ENCODE results near the gene SLC35F2. TPM values are rescaled to one million over a fixed set of nuclear protein-coding genes. Genes with fewer than 3 reads are reported as not detected.
A peak's percentile ranks its signal among the peaks of the same experiment; 100 is the strongest.

The SLC35F2 gene
- total RNA-seq, 4 donors from 2014 or later, result 5.4 to 34.9 (median 6.2) TPM

- no peak for TF ChIP-seq POLR2A (IDR thresholded peaks at IDR 0.05)
- TF ChIP-seq CTCF (IDR thresholded peaks at IDR 0.05), result no peak
Observed at GRCh38 chr11:107848345-107848744, 10.2 kb downstream of the SLC35F2 start.

GRCh38 chr11:107847184-107847583, 11.4 kb downstream of the SLC35F2 start:
- no peak overlapping the region for H3K27ac ChIP-seq

More at GRCh38 chr11:107848345-107848744, 10.2 kb downstream of the SLC35F2 start:
- H3K27me3 ChIP-seq, result no peaks in the 10 kb centered on the region
- H3K4me1 ChIP-seq, result no peaks in the 10 kb centered on the region
- no peaks in the 10 kb centered on the region for H3K9me3 ChIP-seq
- DNase-seq, result no peak
- no peaks in the 10 kb centered on the region for H3K36me3 ChIP-seq
- H3K4me3 ChIP-seq, result no peak overlapping the region
- no peak overlapping the region for H3K27ac ChIP-seq
- intact Hi-C loops (cut with DNase I; ENCODE audit: low total_unique reads), result no loop called here

GRCh38 chr11:107844041-107844440, 14.5 kb downstream of the SLC35F2 start:
- Histone ChIP-seq H3K4me1 (no peaks in the 10 kb centered on the region), H3K27ac (no peak overlapping the region), H3K4me3 (no peak overlapping the region), H3K36me3 (no peaks in the 10 kb centered on the region), H3K27me3 (no peaks in the 10 kb centered on the region), H3K9me3 (no peaks in the 10 kb centered on the region)
- intact Hi-C loops (cut with DNase I; ENCODE audit: low total_unique reads), result no loop called here
- TF ChIP-seq CTCF (IDR thresholded peaks at IDR 0.05) (no peak), POLR2A (IDR thresholded peaks at IDR 0.05) (no peak)
- DNase-seq, result no peak

More at GRCh38 chr11:107847184-107847583, 11.4 kb downstream of the SLC35F2 start:
- no peak overlapping the region for H3K4me3 ChIP-seq
- TF ChIP-seq CTCF (IDR thresholded peaks at IDR 0.05) (no peak), POLR2A (IDR thresholded peaks at IDR 0.05) (no peak)
- H3K36me3 ChIP-seq, result no peaks in the 10 kb centered on the region
- H3K27me3 ChIP-seq, result no peaks in the 10 kb centered on the region
- no peaks in the 10 kb centered on the region for H3K9me3 ChIP-seq
- no peaks in the 10 kb centered on the region for H3K4me1 ChIP-seq
- DNase-seq, result no peak
- intact Hi-C loops (cut with DNase I; ENCODE audit: low total_unique reads), result no loop called here

GRCh38 chr11:107842412-107843100, 16.0 kb downstream of the SLC35F2 start:
- no peak for DNase-seq
- H3K4me3 ChIP-seq, result no peak overlapping the region
- H3K27me3 ChIP-seq, result no peaks in the 10 kb centered on the region
- H3K36me3 ChIP-seq, result no peaks in the 10 kb centered on the region
- no peaks in the 10 kb centered on the region for H3K9me3 ChIP-seq
- intact Hi-C loops (cut with DNase I; ENCODE audit: low total_unique reads), result no loop called here
- no peaks in the 10 kb centered on the region for H3K4me1 ChIP-seq
- no peak overlapping the region for H3K27ac ChIP-seq
- TF ChIP-seq CTCF (IDR thresholded peaks at IDR 0.05) (no peak), POLR2A (IDR thresholded peaks at IDR 0.05) (no peak)

- no peaks in the 10 kb centered on the region for H3K36me3 ChIP-seq
- intact Hi-C loops (cut with DNase I; ENCODE audit: low total_unique reads), result no loop called here
- H3K4me1 ChIP-seq, result no peaks in the 10 kb centered on the region
- H3K4me3 ChIP-seq, result no peak overlapping the region
- H3K27ac ChIP-seq, result peak overlapping the region; percentile 72 to 75
- no peak for TF ChIP-seq CTCF (IDR thresholded peaks at IDR 0.05)
- no peak for TF ChIP-seq POLR2A (IDR thresholded peaks at IDR 0.05)
- H3K9me3 ChIP-seq, result no peaks in the 10 kb centered on the region
- H3K27me3 ChIP-seq, result no peaks in the 10 kb centered on the region
- no peak for DNase-seq
Observed at GRCh38 chr11:107840129-107840484, 18.5 kb downstream of the SLC35F2 start.
